ENCODE measurements around the gene GANC. TPM values are rescaled to one million over a fixed set of nuclear protein-coding genes. Genes with fewer than 3 reads are reported as not detected.

GANC gene
- total RNA-seq, 6 donors from 2014 or later: 67.3 to 295 (median 99.8) TPM

DNA sequence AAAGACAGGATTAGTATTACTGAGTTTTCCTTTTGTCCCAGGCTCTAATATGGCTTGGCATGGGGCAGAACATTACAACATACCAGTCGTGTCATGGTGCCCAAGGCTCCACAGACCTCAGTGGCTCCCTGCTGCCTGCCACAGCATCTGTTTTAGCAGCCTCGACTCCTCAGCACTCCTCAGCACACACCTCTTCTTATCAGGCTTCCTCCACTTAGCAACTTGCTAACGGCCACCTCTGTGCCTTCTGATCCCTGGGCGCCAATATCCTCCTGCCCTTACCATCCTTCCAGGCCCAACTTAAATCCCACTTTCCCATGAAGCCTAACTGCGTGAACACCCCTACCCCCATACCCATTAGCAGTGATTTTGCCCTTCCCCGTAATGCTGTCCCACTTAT lies 80.1 kb downstream of the GANC start:
- 88 to 93% methylated on average over 6 of the region's 6 CpGs for WGBS, 2 donors
- H3K9me3 ChIP-seq: no peaks in the 10 kb centered on the region
- H3K4me3 ChIP-seq: no peak overlapping the region
- H3K27me3 ChIP-seq: no peaks in the 10 kb centered on the region
- peaks cover 23 to 74% (median 49%) of the 10 kb centered on the region in 4 donors for H3K36me3 ChIP-seq
- no peaks in the 10 kb centered on the region for H3K4me1 ChIP-seq
- ATAC-seq (ENCODE audit: low FRiP score in 2 of 2) (no peak), DNase-seq (no peak)
- H3K27ac ChIP-seq: no peak overlapping the region
- TF ChIP-seq POLR2AphosphoS5 (IDR thresholded peaks at IDR 0.05) (no peak), POLR2A (IDR thresholded peaks at IDR 0.05) (no peak), EP300 (IDR thresholded peaks at IDR 0.05) (no peak)
- TF ChIP-seq, protein P1, sequence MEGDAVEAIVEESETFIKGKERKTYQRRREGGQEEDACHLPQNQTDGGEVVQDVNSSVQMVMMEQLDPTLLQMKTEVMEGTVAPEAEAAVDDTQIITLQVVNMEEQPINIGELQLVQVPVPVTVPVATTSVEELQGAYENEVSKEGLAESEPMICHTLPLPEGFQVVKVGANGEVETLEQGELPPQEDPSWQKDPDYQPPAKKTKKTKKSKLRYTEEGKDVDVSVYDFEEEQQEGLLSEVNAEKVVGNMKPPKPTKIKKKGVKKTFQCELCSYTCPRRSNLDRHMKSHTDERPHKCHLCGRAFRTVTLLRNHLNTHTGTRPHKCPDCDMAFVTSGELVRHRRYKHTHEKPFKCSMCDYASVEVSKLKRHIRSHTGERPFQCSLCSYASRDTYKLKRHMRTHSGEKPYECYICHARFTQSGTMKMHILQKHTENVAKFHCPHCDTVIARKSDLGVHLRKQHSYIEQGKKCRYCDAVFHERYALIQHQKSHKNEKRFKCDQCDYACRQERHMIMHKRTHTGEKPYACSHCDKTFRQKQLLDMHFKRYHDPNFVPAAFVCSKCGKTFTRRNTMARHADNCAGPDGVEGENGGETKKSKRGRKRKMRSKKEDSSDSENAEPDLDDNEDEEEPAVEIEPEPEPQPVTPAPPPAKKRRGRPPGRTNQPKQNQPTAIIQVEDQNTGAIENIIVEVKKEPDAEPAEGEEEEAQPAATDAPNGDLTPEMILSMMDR (IDR thresholded peaks at IDR 0.05): no peak

DNA sequence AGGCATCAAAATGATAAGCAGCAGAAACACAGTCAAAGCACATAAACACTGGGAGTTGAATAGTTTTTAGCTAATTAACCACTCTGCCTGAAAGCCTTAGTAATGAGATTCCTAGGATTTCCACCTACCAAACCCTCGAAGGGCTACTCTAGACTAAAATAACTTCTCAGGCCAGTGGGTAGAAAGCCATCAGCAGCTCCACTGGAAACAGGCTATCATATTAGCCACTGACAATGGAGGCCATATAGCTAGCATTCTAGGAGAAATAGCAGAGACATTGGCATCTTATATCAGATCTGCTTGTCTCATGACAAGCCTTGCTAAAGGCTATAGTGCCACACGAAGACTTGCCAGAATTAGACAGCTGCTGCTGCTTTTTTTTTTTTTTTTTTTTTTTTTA lies 81.8 kb downstream of the GANC start:
- Histone ChIP-seq H3K9me3 (no peaks in the 10 kb centered on the region), H3K27ac (no peak overlapping the region), H3K27me3 (no peaks in the 10 kb centered on the region), H3K36me3 (peaks cover 19 to 65% (median 43%) of the 10 kb centered on the region in 4 donors), H3K4me1 (no peaks in the 10 kb centered on the region), H3K4me3 (no peak overlapping the region)
- WGBS, 2 donors: 66 to 88% methylated on average over 2 of the region's 2 CpGs
- TF ChIP-seq POLR2AphosphoS5 (IDR thresholded peaks at IDR 0.05): no peak
- TF ChIP-seq, protein P1 (IDR thresholded peaks at IDR 0.05): no peak
- TF ChIP-seq EP300 (IDR thresholded peaks at IDR 0.05): no peak
- no peak for TF ChIP-seq POLR2A (IDR thresholded peaks at IDR 0.05)
- DNase-seq (no peak), ATAC-seq (ENCODE audit: low FRiP score in 2 of 2) (no peak)

DNA sequence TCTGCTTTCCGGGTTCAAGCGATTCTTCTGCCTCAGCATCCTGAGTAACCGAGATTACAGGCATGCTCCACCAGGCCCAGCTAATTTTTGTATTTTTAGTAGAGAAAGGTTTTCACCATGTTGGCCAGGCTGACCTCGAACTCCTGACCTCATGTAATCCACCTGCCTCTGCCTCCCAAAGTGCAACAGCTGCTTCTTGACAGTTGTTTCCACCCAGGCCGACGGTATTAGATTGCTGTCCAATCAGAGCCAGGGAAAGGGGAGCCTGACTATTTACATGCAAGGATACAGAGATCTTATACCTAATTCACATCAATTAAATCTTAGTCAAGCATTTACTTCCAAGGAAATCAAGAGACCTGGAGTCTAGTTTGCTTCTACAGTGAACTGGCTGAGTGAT lies 82.3 kb downstream of the GANC start:
- 90 to 94% methylated on average over 6 of the region's 6 CpGs for WGBS, 2 donors
- Histone ChIP-seq H3K27me3 (no peaks in the 10 kb centered on the region), H3K4me1 (no peaks in the 10 kb centered on the region), H3K27ac (no peak overlapping the region), H3K4me3 (no peak overlapping the region), H3K9me3 (no peaks in the 10 kb centered on the region), H3K36me3 (peaks cover 19 to 65% (median 45%) of the 10 kb centered on the region in 4 donors)
- ATAC-seq (ENCODE audit: low FRiP score in 2 of 2) (no peak), DNase-seq (no peak)
- TF ChIP-seq, protein P1 (IDR thresholded peaks at IDR 0.05): no peak
- no peak for TF ChIP-seq POLR2A (IDR thresholded peaks at IDR 0.05)
- TF ChIP-seq EP300 (IDR thresholded peaks at IDR 0.05): no peak

DNA sequence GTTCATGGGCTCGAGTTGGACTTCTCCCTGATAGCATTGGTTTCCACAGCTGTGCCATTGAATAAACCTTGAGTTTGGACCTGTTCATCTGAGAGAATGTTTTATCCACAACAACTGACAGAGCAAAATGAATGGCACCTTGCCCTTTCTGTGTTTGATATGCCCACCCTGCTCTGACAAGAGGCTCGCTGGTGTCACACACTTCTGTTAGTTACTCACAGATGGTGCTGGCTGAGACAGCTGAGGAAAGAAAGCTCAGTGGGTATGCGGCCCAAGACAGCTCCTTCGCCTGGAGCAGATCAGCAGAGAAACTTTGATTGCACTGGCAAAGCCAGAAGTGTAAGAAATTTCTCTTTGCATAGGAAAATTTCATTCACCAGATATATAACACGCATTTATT lies 83.8 kb downstream of the GANC start:
- H3K27me3 ChIP-seq: no peaks in the 10 kb centered on the region
- H3K9me3 ChIP-seq: no peaks in the 10 kb centered on the region
- WGBS, 2 donors: 89 to 91% methylated on average over 5 of the region's 5 CpGs
- no peaks in the 10 kb centered on the region for H3K4me1 ChIP-seq
- no peak for ATAC-seq (ENCODE audit: low FRiP score in 2 of 2)
- H3K27ac ChIP-seq: no peak overlapping the region
- H3K4me3 ChIP-seq: no peak overlapping the region
- DNase-seq: no peak
- H3K36me3 ChIP-seq: peaks cover 15 to 50% (median 37%) of the 10 kb centered on the region in 4 donors
- no peak for TF ChIP-seq POLR2AphosphoS5 (IDR thresholded peaks at IDR 0.05)
- TF ChIP-seq EP300 (IDR thresholded peaks at IDR 0.05): no peak
- TF ChIP-seq, protein P1 (IDR thresholded peaks at IDR 0.05): no peak
- TF ChIP-seq POLR2A (IDR thresholded peaks at IDR 0.05): no peak

DNA sequence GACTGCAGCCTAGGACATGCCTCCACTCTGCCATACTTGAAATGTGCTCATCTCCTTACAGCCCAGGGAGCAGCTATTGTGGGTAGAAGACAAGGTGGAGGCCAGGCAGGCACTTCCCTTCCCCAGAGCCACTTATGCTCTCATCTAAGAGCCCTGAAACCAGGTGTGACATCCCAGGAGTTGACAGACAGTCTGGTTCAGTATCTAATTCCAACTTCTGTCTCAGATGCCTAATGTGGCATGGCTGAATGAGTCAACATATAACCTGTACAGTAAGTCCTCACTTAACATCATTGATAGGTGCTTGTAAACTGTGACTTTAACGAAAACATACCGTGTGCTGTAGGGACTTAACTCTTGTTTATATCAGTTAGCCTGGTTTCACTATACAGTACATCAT lies 85.1 kb downstream of the GANC start:
- TF ChIP-seq, protein P1 (IDR thresholded peaks at IDR 0.05): no peak
- TF ChIP-seq EP300 (IDR thresholded peaks at IDR 0.05): no peak
- TF ChIP-seq POLR2A (IDR thresholded peaks at IDR 0.05): no peak
- no peak for TF ChIP-seq POLR2AphosphoS5 (IDR thresholded peaks at IDR 0.05)
- no peaks in the 10 kb centered on the region for H3K27me3 ChIP-seq
- H3K36me3 ChIP-seq: peaks cover 6 to 37% (median 25%) of the 10 kb centered on the region in 4 donors
- DNase-seq: no peak
- 96 to 97% methylated on average over 2 of the region's 2 CpGs for WGBS, 2 donors
- H3K9me3 ChIP-seq: no peaks in the 10 kb centered on the region
- no peaks in the 10 kb centered on the region for H3K4me1 ChIP-seq
- H3K27ac ChIP-seq: no peak overlapping the region
- no peak overlapping the region for H3K4me3 ChIP-seq
- ATAC-seq (ENCODE audit: low FRiP score in 2 of 2): no peak

Measured in upper lobe of left lung (tissue), 6 donors.